Retinal pigment epithelial cell (primary cell): Measurements from ENCODE around the gene UXS1.

Experiments used
- DNase-seq: peaks from one replicate; pipeline ENCODE4 v3.0.0-alpha.2; 2010; ENCODE audit warnings: low read depth
- H3K4me3 ChIP-seq: 2 replicates; pipeline ENCODE4 v1.5.1; 2011; ENCODE audit warnings: mild to moderate bottlenecking, low read length, control low read depth, moderate library complexity
- CTCF ChIP-seq: conservative IDR thresholded peaks from 2 replicates; pipeline ENCODE4 v1.5.1; 2011; ENCODE audit warnings: low read depth, low read length, control low read depth, inconsistent platforms

Gene UXS1

DNA sequence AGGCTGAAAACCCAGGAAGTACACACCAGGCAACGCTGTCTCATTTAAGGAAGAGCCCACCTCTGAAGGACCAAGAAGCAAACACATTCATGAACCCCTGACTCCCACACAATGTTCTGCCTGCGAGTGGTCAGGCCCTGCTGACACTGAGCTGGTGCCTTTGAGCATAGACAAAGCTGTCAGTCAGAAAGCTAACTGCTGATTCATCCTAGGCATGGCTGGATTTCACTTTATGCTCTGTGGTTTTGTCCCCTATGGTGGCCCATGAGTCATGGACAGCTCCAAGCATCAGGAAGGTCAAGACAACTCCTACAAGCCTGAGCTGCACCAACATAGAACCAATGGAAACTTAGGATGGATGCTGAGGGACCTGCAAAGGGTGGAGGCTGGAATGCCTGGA is 78.9 kb downstream of the UXS1 start:
- no peak for TF ChIP-seq CTCF
- no peak for DNase-seq
- H3K4me3 ChIP-seq, result no peak overlapping the region

- no peak for DNase-seq
- no peak overlapping the region for H3K4me3 ChIP-seq
- no peak for TF ChIP-seq CTCF
Measured at GRCh38 chr2:106114166-106114565, 79.9 kb downstream of the UXS1 start.

DNA sequence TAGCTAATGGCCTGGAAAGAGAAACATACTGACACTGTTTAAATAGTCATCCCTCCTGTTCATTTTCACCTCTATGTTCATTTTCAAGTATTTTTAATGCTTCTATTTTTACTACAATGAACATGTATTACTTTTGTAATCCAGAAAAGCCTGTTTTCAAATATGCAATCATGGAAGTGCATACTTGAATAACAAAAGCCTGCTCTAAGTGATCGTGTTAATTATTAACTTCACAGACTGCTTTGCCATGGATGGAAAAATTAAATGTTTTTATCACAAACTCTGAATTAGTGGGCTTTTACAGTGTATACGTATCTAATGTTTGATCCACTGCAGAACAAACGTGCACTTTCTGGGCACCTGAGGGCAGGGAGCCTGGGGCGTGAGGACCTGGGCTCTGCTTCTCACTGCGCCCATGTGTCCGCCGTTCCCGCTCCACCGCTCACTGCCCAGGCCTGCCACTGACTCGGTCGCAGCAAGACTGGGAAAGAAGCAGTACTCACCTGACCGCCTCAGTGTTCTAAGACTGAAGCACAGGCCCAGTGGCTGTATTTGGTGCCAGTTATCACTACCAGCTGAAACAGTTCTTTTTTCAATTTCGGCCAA is 80.6 kb downstream of the UXS1 start:
- no peak overlapping the region for H3K4me3 ChIP-seq
- no peak for TF ChIP-seq CTCF
- DNase-seq, result no peak

- no peak overlapping the region for H3K4me3 ChIP-seq
- TF ChIP-seq CTCF, result no peak
- no peak for DNase-seq
Measured at GRCh38 chr2:106111882-106112571, 82.1 kb downstream of the UXS1 start.

- no peak overlapping the region for H3K4me3 ChIP-seq
- no peak for TF ChIP-seq CTCF
- no peak for DNase-seq
Measured at GRCh38 chr2:106109675-106110424, 84.3 kb downstream of the UXS1 start.

- no peak overlapping the region for H3K4me3 ChIP-seq
- no peak for DNase-seq
- TF ChIP-seq CTCF, result no peak
Measured at GRCh38 chr2:106108791-106109190, 85.3 kb downstream of the UXS1 start.
